Astrocyte of the cerebellum (primary cell): ENCODE data around the gene EVA1C.
"Not testable (repeated sequence)": the region's sequence is repeated elsewhere in the genome, so short reads cannot be mapped to it uniquely, and the experiment has no call there.

ENCODE experiments used
- DNase-seq: peaks from one replicate; pipeline ENCODE4 v3.0.0-alpha.2; 2011; ENCODE audit warnings: low read depth
- H3K4me3 ChIP-seq: 2 replicates; pipeline ENCODE4 v1.5.1; 2011; ENCODE audit warnings: mild to moderate bottlenecking, low read depth, low read length, moderate library complexity
- CTCF ChIP-seq: IDR thresholded peaks from 2 replicates; pipeline ENCODE4 v1.5.1; 2012; ENCODE audit warnings: low read length, low read depth, moderate library complexity, mild to moderate bottlenecking; ENCODE audit errors: missing control alignments
- in situ Hi-C: cut with HindIII; loops from 2 replicates; pipeline ENCODE4 v1.10.0; 2017; ENCODE audit warnings: low sequenced_read_pairs

EVA1C gene

GRCh38 chr21:32507342-32507919 lies 94.9 kb downstream of the EVA1C start:
- no peak for TF ChIP-seq CTCF
- in situ Hi-C loops: no loop called here
- DNase-seq: no peak
- H3K4me3 ChIP-seq: no peak overlapping the region

GRCh38 chr21:32508036-32508435 lies 95.5 kb downstream of the EVA1C start:
- in situ Hi-C loops, DNase-seq, H3K4me3 ChIP-seq: not testable (repeated sequence)

- TF ChIP-seq CTCF: no peak
- H3K4me3 ChIP-seq: no peak overlapping the region
- DNase-seq: no peak
- in situ Hi-C loops: no loop called here
These were observed 96.1 kb downstream of the EVA1C start for GRCh38 chr21:32508558-32508957.

GRCh38 chr21:32508975-32509374 lies 96.5 kb downstream of the EVA1C start:
- in situ Hi-C loops, H3K4me3 ChIP-seq, DNase-seq: not testable (repeated sequence)

GRCh38 chr21:32514275-32515055 lies 102.0 kb downstream of the EVA1C start:
- H3K4me3 ChIP-seq: no peak overlapping the region

GRCh38 chr21:32515874-32516273 lies 103.4 kb downstream of the EVA1C start:
- DNase-seq: no peak
- in situ Hi-C loops: no loop called here
- no peak overlapping the region for H3K4me3 ChIP-seq
- TF ChIP-seq CTCF: no peak

More at GRCh38 chr21:32514275-32515055, 102.0 kb downstream of the EVA1C start:
- TF ChIP-seq CTCF: no peak
- no peak for DNase-seq
- in situ Hi-C loops: no loop called here

DNA sequence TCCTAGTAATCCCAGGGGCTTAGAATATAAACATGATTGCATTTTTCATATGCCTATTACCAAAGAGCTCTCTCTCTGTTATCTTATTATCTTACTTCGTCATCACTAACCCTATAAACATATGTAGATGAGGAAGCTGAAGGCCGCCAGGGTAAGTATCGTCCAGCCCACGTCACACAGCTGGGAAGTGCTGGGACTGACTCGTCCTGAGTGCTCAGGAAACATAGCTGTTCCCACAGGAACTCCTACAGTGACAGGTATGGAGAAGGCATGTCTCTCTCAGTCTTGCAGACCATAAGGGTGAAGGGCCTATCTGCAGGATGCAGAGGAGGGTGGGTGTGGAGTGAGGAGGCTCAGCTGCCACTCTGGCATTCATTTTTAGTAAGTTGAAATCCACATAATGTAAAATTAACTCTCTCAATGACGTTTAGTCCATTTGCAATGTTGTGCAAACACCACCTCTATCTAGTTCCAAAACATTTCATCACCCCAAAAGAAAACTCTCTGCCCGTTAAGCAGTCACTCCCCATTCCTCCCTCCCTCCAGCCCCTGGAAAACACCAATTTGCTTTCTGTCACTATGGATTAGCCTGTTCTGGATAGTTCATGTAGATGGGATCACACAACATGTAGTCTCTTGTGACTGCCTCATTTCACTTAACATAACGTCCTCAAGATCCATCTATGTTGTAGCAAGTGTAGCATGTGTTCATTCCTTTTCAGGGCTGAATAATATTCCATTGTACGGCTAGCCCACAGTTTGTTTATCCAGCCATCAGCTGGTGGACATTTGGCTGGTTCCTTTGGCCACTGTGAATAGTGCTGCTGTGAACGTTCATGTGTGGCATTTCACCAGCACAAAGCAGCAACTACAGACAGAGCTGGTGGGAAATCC lies 104.5 kb downstream of the EVA1C start:
- DNase-seq: peak; percentile 83
- in situ Hi-C loops: no loop called here
- no peak for TF ChIP-seq CTCF
- no peak overlapping the region for H3K4me3 ChIP-seq
